ENCODE results near the gene TEDC1.
A peak's percentile ranks its signal among the peaks of the same experiment; 100 is the strongest.

The TEDC1 gene

DNA sequence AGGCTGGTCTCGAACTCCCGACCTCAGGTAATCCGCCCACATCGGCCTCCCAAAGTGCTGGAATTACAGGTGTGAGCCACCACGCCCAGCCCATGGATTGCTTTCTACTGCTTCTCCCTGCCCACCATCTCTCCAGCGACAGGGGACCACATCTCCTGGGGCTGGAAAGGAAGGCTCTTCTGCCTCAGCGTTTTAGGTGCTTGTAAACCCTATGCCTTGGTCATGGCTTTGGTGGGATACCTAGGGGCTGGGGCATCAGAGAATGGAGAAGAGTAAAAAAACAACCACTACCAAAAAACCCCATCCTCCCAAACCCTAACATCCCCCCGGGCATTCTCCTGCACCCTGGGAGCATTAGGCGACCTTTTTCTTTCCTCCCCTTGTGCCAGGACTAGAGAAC is 34.3 kb downstream of the TEDC1 start:
- DNase-seq (ENCODE audit: low spot score): no peak

- DNase-seq (ENCODE audit: low spot score): no peak
Measured at GRCh38 chr14:105525861-105526775, 35.1 kb downstream of the TEDC1 start, which contains the start of gene TMEM121. Gene TMEM121, plus strand, starts transcription at chr14:105526583. Its CDS starts 2,252 bp downstream, at chr14:105528835.

- DNase-seq (ENCODE audit: low spot score): no peak
Measured at GRCh38 chr14:105526776-105527380, 35.8 kb downstream of the TEDC1 start.

DNA sequence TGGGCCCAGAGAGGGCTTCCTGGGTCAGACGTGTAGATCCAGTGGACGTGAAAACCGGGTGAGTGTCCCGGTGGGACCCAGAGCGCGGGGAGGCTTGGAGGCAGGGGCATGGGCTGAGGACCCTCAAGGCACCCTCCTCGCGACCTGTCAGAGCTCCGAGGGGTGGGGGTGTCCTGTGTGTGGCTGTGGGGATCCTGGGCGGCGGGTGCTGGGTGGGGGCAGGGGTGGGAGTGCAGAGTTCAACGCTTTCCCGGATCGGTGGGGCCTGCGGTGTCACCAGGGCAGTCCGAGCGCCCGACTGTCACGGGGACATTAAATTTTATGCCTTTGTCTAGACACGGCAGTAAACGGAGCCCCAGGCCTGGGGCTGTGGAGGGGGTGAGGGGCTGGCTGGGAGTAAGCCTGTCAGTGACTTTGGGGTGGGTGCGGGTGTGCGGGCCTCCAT is 36.4 kb downstream of the TEDC1 start:
- DNase-seq (ENCODE audit: low spot score): no peak

DNA sequence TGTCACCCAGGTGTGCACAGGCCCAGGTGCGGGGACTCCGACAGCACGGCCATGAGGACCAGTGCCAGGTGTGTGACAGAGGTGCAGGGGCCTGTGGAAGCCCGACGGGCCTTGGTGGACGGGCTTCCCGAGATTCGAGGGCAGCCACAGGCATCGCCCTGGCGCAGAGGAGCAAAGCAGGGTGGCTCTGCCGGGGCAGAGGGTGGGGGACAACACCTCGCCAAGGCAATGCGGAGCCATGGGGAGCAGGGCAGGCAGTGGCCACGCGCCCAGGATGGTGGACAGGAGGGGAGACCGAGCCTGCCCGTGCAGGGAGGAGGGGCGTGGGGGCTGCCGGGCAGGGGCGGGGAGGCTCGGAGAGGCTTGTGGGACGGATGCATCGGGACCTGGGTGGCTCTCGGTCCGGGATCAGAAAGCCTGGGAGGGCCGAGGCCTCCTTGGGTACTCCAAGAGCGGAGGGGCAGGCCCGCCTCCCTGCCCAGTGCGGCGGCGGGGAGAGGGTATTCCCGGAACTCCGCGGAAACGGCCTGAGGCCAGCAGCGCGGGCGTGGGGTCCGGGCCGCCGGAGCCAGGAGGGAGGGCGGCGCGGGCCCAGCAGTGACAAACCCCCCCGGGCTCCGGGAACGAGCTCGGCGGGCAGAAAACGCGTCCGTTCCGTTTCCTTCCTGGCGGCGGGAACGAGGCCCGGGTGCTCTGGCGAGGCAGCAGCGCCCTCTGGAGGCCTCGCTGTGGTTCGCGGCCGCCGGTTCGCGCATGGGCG is 37.0 kb downstream of the TEDC1 start:
- DNase-seq (ENCODE audit: low spot score): peak; percentile 73

DNA sequence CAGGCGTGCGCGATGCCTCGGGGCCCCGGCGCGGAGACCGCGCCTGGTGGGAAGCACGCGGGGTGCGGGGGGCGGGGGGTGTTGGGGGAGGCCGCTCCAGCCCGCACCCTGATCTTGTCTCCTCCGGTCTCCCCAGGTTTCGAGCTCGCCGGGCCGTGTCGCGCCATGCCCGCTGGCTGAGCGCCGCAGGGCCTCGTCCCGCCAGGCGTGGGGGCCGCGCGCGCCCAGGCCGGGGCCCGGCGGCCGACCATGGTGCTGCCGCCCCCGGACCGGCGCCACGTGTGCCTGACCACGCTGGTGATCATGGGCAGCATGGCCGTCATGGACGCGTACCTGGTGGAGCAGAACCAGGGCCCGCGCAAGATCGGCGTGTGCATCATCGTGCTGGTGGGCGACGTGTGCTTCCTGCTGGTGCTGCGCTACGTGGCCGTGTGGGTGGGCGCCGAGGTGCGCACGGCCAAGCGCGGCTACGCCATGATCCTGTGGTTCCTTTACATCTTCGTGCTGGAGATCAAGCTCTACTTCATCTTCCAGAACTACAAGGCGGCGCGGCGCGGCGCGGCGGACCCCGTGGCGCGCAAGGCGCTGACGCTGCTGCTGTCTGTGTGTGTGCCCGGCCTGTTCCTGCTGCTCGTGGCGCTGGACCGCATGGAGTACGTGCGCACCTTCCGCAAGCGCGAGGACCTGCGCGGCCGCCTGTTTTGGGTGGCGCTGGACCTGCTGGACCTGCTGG is 37.7 kb downstream of the TEDC1 start:
- DNase-seq (ENCODE audit: low spot score): no peak

GRCh38 chr14:105529319-105529568 is 38.2 kb downstream of the TEDC1 start:
- no peak for DNase-seq (ENCODE audit: low spot score)

- no peak for DNase-seq (ENCODE audit: low spot score)
Measured at GRCh38 chr14:105529569-105530284, 38.7 kb downstream of the TEDC1 start.

GRCh38 chr14:105530285-105531087 is 39.4 kb downstream of the TEDC1 start:
- DNase-seq (ENCODE audit: low spot score): no peak

- no peak for DNase-seq (ENCODE audit: low spot score)
Measured at GRCh38 chr14:105531088-105531893, 40.2 kb downstream of the TEDC1 start.

- no peak for DNase-seq (ENCODE audit: low spot score)
Measured at GRCh38 chr14:105531894-105532623, 41.0 kb downstream of the TEDC1 start.

DNA sequence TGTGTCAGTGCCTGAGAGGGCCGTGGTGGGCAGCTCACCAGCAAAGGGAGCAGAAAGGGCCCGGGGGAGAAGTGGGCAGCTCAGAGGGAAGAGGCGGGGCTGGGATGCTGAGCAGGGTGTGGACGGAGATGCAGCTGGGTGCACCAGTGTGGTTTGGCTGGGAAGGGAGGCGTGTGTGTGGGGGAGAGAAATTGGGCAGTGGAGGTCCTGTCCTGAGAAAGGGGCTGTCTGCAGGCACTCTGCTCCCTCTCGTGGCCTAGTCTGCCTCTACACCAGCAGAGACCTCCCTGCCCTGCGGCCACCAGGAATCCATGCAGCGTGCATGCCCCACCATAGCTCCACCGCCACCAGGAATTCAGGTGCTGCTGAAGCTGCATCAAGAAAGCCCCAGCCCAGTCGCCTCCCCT is 41.7 kb downstream of the TEDC1 start:
- DNase-seq (ENCODE audit: low spot score): no peak

DNA sequence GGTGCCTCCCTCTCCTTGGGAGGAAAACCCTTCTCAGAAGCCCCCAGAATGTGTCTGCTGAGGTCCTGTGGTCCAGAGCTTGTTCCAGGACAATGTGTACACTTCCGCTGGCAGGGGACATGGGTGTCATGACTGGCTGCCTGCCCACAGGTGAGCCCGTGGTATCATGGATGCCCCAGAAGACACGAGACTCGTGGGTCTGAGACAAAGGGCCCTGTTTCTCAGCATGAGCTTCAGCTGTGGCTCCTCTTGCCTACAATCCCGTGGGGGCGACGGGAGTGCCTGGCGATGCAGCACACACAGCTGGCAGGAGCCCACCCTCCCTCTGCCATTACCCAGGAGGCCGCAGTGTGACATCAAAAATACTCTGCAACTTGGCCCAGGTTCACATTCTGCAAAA is 42.3 kb downstream of the TEDC1 start:
- no peak for DNase-seq (ENCODE audit: low spot score)

DNA sequence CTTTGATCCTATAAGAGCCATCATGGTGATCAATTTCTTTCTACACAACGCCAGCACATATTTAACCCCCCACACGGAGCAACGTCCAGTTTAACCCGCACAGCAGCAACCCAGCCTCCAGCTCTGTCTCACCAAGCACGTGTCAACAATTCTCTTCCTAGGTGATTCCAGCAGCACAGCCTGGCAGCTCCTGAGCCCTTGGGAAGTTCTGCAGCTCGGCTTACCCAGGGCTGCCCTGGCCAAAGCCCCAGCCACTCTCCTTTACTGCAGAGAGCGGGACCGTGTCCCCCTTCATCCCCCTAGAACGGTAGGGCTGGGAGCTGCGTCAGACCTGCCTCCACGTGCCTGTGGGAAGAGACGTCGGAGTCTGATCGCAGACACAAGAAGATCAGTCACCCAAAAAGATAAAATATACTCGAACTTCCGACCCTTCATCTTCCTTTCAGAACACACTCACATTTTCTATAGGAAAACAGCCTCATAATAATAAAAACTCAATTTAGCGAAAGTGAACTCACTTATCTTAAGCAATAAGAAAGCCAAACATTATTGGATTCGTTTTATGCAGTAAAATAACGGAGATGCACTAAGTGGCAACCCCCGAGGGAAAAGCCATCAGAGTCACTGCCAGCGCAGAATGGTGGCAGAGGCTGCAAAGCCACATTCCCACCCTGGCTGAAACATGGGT is 42.9 kb downstream of the TEDC1 start:
- no peak for DNase-seq (ENCODE audit: low spot score)

- DNase-seq (ENCODE audit: low spot score): no peak
Measured at GRCh38 chr14:105534586-105534985, 43.5 kb downstream of the TEDC1 start.

DNA sequence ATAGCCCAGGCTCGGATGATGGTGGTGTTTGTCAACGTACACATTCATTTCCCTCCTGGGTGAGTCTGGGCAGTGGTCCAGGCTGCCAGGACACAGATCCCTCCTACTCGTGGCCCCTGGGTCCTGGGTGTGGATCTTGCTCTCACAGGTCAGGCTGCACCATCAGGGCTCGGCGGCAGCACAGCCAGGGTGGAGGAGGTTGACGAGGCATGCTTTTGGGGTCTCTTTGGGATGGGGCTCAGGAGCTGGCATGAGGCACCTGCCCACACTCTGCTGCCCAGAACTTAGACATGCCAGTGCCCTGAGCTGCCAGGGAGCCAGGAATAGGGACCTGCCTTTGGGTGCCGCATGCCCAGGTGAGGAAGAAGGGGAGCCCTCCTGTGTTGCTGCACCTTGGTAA is 45.0 kb downstream of the TEDC1 start:
- DNase-seq (ENCODE audit: low spot score): no peak

DNA sequence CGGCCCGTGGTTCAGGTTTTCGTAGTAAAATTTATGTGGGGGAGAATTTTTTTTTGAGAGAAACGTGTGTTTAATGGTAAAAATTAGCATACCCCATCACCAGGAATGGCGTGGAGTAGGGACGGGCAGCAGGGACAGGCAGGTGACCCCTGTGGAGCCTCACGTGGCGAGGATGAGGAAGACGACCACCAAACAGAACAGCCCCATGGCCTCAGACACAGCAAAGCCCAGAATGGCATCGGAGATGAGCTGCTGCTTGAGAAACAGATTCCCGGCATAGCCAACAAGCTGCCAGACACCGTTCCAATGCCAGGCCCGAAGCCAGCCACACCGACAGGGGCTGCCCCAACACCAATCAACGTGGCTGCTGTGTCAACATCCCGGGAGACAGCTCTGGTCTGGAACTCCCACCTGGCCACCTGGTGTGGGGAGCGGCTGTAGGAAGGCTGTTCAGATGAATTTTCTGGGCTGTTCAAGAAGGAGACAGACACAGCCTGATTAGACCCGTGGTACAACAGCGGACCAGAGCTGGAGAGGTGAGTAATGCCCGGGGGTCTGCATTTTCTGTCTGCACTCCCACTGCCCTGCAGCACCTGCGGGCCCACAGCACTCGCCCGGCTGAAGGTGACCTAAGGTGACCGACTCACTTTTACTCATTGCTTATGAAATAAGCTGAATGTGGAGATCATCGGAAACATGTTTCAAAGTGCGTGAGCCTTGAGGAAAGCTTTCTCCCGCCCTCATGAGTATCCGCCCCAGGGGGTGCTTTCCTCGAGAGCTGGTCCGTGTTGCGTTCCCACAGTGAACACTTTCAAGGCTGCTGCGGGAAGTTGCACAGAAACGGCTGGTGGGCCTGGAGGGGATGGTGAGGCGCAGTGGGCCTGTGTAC is 45.9 kb downstream of the TEDC1 start:
- no peak for DNase-seq (ENCODE audit: low spot score)
